Measurements from ENCODE around the gene ADAM11. TPM values are rescaled to one million over a fixed set of nuclear protein-coding genes. Genes with fewer than 3 reads are reported as not detected.

Gene ADAM11
- total RNA-seq, 6 donors from 2014 or later = 0.15 to 1.0 (median 0.20) TPM; not detected in 1

DNA sequence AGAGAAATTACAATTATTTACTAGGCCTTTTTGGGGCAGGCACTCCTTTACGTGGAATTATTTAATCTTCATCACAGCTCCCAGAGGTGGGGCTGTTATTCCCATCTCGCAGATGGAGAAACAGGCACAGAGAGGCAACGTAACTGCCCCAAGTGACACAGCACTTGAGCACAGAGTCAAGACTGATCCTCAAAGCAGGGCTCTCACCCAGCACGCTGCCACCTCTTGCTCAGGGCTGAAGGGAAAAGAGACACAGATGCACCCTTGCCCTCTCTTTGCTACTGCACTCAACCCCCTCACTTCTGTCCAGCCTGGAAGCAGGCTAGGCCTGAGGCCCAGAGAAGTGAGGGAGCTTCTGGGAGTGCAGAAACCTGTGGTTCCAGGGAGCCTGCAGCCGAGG lies 4.4 kb downstream of the ADAM11 start:
- WGBS, 2 donors = 89 to 96% methylated on average over 5 of the region's 5 CpGs
- ATAC-seq (ENCODE audit: low FRiP score in 2 of 2) = no peak
- Histone ChIP-seq H3K9me3 (no peaks in the 10 kb centered on the region), H3K4me3 (no peak overlapping the region), H3K4me1 (peaks cover 6 to 17% (median 12%) of the 10 kb centered on the region in 4 donors), H3K36me3 (no peaks in the 10 kb centered on the region), H3K27ac (no peak overlapping the region), H3K27me3 (peaks cover 0 to 21% (median 16%) of the 10 kb centered on the region in 4 donors)
- DNase-seq = no peak
- no peak for TF ChIP-seq POLR2A (IDR thresholded peaks at IDR 0.05)
- TF ChIP-seq POLR2AphosphoS5 (IDR thresholded peaks at IDR 0.05) = no peak
- TF ChIP-seq, protein P1, sequence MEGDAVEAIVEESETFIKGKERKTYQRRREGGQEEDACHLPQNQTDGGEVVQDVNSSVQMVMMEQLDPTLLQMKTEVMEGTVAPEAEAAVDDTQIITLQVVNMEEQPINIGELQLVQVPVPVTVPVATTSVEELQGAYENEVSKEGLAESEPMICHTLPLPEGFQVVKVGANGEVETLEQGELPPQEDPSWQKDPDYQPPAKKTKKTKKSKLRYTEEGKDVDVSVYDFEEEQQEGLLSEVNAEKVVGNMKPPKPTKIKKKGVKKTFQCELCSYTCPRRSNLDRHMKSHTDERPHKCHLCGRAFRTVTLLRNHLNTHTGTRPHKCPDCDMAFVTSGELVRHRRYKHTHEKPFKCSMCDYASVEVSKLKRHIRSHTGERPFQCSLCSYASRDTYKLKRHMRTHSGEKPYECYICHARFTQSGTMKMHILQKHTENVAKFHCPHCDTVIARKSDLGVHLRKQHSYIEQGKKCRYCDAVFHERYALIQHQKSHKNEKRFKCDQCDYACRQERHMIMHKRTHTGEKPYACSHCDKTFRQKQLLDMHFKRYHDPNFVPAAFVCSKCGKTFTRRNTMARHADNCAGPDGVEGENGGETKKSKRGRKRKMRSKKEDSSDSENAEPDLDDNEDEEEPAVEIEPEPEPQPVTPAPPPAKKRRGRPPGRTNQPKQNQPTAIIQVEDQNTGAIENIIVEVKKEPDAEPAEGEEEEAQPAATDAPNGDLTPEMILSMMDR (IDR thresholded peaks at IDR 0.05) = no peak
- no peak for TF ChIP-seq EP300 (IDR thresholded peaks at IDR 0.05)

DNA sequence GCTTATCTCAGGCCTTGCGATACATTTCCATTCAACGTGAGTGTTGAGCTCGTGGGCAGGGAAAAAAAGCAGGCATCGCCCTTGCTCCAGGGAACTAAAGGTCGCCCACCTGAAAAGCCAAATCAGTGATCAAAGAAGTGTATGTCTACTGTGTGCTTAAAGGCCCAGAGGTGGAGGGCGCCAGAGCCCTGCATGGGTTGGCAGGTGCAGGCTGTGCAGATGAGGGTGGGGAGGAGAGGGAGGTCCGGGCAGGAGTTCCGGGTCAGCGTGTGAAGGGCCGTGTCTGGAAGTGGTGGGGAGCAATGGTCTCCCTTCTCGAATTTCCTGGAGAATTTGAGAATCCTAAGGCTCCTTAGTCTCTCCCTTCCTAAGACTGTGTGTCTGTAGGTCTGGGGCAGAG lies 7.2 kb downstream of the ADAM11 start:
- no peak overlapping the region for H3K4me3 ChIP-seq
- no peaks in the 10 kb centered on the region for H3K9me3 ChIP-seq
- TF ChIP-seq POLR2AphosphoS5 (IDR thresholded peaks at IDR 0.05) (no peak), POLR2A (IDR thresholded peaks at IDR 0.05) (no peak), EP300 (IDR thresholded peaks at IDR 0.05) (no peak)
- TF ChIP-seq, protein P1 (IDR thresholded peaks at IDR 0.05) = no peak
- no peak for DNase-seq
- ATAC-seq (ENCODE audit: low FRiP score in 2 of 2) = no peak
- no peak overlapping the region for H3K27ac ChIP-seq
- H3K4me1 ChIP-seq = no peaks in the 10 kb centered on the region
- H3K27me3 ChIP-seq = no peaks in the 10 kb centered on the region
- 75% methylated on average over 11 of the region's 11 CpGs for WGBS, 2 donors
- H3K36me3 ChIP-seq = no peaks in the 10 kb centered on the region

DNA sequence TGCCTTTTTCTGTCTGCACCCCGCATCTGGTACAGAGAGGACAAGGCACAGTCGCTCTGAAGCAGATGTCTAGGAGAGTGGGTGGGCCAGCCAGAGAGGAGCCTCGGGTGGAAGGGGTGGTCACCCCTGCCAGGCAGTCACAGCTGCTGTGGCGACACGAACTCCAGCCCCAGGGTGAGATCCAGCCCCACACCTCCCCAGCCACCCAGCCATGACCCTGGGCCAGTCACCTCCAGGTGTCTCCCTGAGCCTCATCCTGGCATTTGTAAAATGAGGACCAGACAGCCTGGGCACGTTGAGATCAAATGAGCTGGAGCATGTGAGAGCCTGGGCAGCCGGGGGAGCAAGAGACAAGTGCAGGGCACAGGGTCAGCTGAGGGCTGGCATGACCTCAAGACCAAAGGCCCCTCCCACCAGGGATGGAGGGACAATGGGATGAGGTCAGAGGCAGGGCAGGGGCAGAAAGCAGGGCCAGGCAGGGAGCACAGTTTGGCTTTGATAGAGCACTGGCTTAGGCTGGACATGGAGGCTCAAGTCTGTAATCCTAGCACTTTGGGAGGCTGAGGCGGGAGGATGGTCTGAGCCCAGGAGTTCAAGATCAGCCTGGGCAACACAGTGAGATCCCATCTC lies 7.7 kb downstream of the ADAM11 start:
- WGBS, 2 donors = 58 to 62% methylated on average over 3 to 8 of the region's 8 CpGs
- no peaks in the 10 kb centered on the region for H3K36me3 ChIP-seq
- H3K27me3 ChIP-seq = peaks cover 0 to 3% (median 0%) of the 10 kb centered on the region in 4 donors
- no peak overlapping the region for H3K27ac ChIP-seq
- no peaks in the 10 kb centered on the region for H3K9me3 ChIP-seq
- H3K4me1 ChIP-seq = no peaks in the 10 kb centered on the region
- TF ChIP-seq POLR2AphosphoS5 (IDR thresholded peaks at IDR 0.05) = no peak
- TF ChIP-seq POLR2A (IDR thresholded peaks at IDR 0.05) = no peak
- TF ChIP-seq EP300 (IDR thresholded peaks at IDR 0.05) = no peak
- TF ChIP-seq, protein P1 (IDR thresholded peaks at IDR 0.05) = no peak
- no peak overlapping the region for H3K4me3 ChIP-seq
- ATAC-seq (ENCODE audit: low FRiP score in 2 of 2) (no peak), DNase-seq (peak in 1 of 2 donors; percentile 17)

DNA sequence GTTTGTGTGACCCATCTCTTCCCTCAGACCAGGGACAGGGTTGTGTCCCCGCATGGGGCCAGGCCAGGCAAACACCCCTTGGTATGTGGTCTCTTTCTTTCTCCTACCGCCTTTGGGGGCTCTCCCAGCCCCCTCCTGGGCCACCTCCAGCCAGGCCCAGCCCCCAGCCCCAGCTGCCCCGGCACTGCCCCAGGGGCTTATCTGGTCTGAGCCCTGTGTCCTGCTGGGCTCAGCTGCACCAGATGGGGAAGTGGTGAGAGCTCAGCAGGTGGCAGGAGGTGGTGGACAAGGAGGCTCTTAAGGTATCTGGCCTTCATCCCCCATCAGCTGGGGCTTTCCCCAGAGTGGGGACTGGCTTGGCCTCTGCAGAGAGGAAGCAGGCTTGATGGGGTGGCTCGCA lies 8.7 kb downstream of the ADAM11 start:
- peaks cover 0 to 11% (median 1%) of the 10 kb centered on the region in 4 donors for H3K27me3 ChIP-seq
- H3K4me1 ChIP-seq = no peaks in the 10 kb centered on the region
- DNase-seq = peak in 1 of 2 donors; percentile 46
- no peak overlapping the region for H3K27ac ChIP-seq
- no peaks in the 10 kb centered on the region for H3K36me3 ChIP-seq
- WGBS, 2 donors = 60 to 71% methylated on average over 2 to 4 of the region's 4 CpGs
- no peaks in the 10 kb centered on the region for H3K9me3 ChIP-seq
- H3K4me3 ChIP-seq = no peak overlapping the region
- TF ChIP-seq EP300 (IDR thresholded peaks at IDR 0.05) = no peak
- ATAC-seq (ENCODE audit: low FRiP score in 2 of 2) = no peak

DNA sequence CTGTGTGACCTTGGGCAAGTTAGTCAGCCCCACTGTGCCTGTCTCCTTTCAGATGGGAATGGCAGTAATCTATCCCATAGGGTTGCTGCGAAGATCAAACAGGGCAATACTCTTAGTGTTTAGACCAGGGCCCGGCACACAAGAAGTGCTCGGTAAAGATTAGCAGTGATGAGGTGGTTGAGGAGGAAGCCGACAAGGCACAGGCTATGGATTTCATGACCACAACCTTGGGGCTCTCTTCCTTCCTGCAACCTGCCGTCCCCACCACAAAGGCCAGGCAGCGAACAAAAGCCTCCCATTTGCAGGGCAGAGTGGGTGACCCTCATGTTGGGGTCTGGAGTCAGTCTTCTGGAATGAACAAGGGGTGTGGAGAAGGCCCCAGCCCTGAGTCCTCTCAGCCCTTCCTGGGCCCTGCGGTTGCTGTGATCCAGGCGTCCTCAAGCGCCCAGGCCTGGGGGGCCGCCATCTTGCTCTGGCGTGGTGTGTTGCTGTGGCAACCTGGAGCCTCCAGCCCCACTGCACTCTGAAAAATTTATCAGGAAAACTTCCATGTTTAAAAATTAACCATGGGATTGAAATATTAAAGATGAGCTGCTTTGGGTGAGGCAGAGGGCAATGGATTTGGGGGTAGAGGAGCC lies 9.8 kb downstream of the ADAM11 start:
- peak in 1 of 2 donors; percentile 59 for DNase-seq
- Histone ChIP-seq H3K27ac (no peak overlapping the region), H3K4me1 (no peaks in the 10 kb centered on the region), H3K9me3 (no peaks in the 10 kb centered on the region), H3K27me3 (peaks cover 0 to 12% (median 1%) of the 10 kb centered on the region in 4 donors), H3K4me3 (no peak overlapping the region), H3K36me3 (no peaks in the 10 kb centered on the region)
- TF ChIP-seq EP300 (IDR thresholded peaks at IDR 0.05) = no peak
- TF ChIP-seq POLR2AphosphoS5 (IDR thresholded peaks at IDR 0.05) = no peak
- TF ChIP-seq, protein P1 (IDR thresholded peaks at IDR 0.05) = no peak
- no peak for TF ChIP-seq POLR2A (IDR thresholded peaks at IDR 0.05)
- ATAC-seq (ENCODE audit: low FRiP score in 2 of 2) = no peak
- 66 to 79% methylated on average over 7 to 11 of the region's 11 CpGs for WGBS, 2 donors
